Gastrocnemius medialis (tissue), 4 donors: ENCODE results near the gene KIF21B. TPM values are rescaled to one million over a fixed set of nuclear protein-coding genes. Genes with fewer than 3 reads are reported as not detected.
A peak's percentile ranks its signal among the peaks of the same experiment; 100 is the strongest.

Source experiments
- ATAC-seq, 2 donors: fragments of 150-250 bp; one replicate each; pipeline ENCODE4 v1.9.1; 2016
- DNase-seq, 2 donors: peaks; one replicate each; pipeline ENCODE4 v3.0.0-alpha.2; 2019
- H3K27ac ChIP-seq, 4 donors: fragments of 200-600 bp; sonication (generic); 1 replicate in 1 of 4; 2 replicates in 3 of 4; pipeline ENCODE4 v1.5.1; 2016 to 2018; ENCODE audit warnings: mild to moderate bottlenecking in 2 of 4, moderate library complexity in 1 of 4
- H3K27me3 ChIP-seq, 3 donors: fragments of 200-600 bp; sonication (generic) in 2 of 3; 1 replicate in 1 of 3; 2 replicates in 2 of 3; pipeline versions ENCODE4 v1.5.1 to v1.6.0; 2016 to 2019; ENCODE audit warnings: mild to moderate bottlenecking in 1 of 3, moderate library complexity in 1 of 3
- H3K36me3 ChIP-seq, 2 donors: fragments of 200-600 bp; sonication (generic) in 1 of 2; one replicate each; pipeline ENCODE4 v1.5.1; 2017 to 2018
- H3K4me1 ChIP-seq, 2 donors: fragments of 200-600 bp; sonication (generic) in 1 of 2; one replicate each; pipeline ENCODE4 v1.5.1; 2016 to 2017; ENCODE audit warnings: mild to moderate bottlenecking in 2 of 2
- H3K4me3 ChIP-seq, 4 donors: fragments of 200-600 bp; sonication (generic) in 3 of 4; 1 replicate in 1 of 4; 2 replicates in 3 of 4; pipeline ENCODE4 v1.5.1; 2016 to 2019; ENCODE audit warnings: mild to moderate bottlenecking in 2 of 4
- H3K9me3 ChIP-seq, 3 donors: fragments of 200-600 bp; sonication (generic) in 2 of 3; 1 replicate in 1 of 3; 2 replicates in 2 of 3; pipeline ENCODE4 v1.5.1; 2016 to 2019
- CTCF ChIP-seq, 5 experiments: fragments of 450-650 bp in 3 of 5; fragments of 200-600 bp in 2 of 5; sonication (generic) in 2 of 5; IDR thresholded peaks in 4 of 5; conservative IDR thresholded peaks in 1 of 5; 1 replicate in 4 of 5; 2 replicates in 1 of 5; pipeline ENCODE4 v1.5.1; 2016 to 2019; ENCODE audit warnings: antibody characterized with exemption in 5 of 5, mild to moderate bottlenecking in 3 of 5, moderate library complexity in 3 of 5
- POLR2A ChIP-seq, 2 donors: fragments of 450-650 bp; IDR thresholded peaks; one replicate each; pipeline ENCODE4 v1.6.1; 2017; ENCODE audit warnings: antibody characterized with exemption in 2 of 2, mild to moderate bottlenecking in 2 of 2, moderate library complexity in 2 of 2
- in situ Hi-C, 4 donors: fragments of 200-750 bp; cut with MboI; loops; one replicate each; pipeline versions ENCODE4 v1.15.0 to v1.8.0; 2017; ENCODE audit warnings: low sequenced_read_pairs in 4 of 4
- intact Hi-C: fragments of 100-400 bp; cut with DNase I; formaldehyde crosslinking; loops from one replicate; pipeline ENCODE4 v1.15.1; 2023; ENCODE audit warnings: low total_unique reads
- total RNA-seq, 4 donors: library from RNA; depleted of rRNA; stranded (reverse); fragments of >200 nt; gene quantifications; one replicate each; pipeline versions ENCODE4 v1.1.0 to v1.2.3, GENCODE V29; 2016

Gene KIF21B
- total RNA-seq, 4 donors from 2014 or later = 0.23 to 0.49 (median 0.36) TPM

DNA sequence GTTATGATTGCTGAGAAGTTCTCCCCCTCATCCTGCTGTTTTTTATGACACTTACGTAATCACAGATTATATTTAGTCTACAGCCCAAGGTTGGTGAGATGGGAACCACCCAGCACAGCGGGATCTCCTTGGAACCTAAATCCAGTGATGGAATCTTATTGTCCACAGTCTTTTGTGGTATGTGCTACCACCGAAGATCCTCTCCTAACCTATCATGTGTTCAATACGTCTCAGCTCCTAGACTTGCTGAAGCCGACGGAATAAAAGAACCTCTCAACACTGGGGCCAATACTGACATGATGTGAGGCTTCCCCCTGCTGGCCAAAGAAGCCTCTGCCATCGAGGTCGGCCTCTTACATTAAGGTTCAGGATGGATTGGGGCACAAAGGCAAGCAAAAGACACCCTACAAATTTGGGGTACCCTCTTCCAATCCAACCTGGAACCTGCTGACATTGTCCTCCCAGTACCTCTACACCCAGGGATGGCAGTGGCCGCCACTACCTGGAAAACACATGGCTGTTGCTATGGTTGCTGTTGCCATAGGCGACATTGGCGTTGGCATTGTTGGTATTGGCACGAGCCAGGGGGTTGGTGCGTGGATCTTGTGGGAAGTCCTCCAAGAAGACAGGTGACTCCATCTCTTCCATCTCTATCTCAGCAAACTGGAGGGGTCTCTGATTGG, 19.4 kb upstream of the KIF21B start:
- Histone ChIP-seq H3K27ac (peak overlapping the region; percentile 11 to 44 (median 33)), H3K27me3 (no peaks in the 10 kb centered on the region), H3K4me3 (no peak overlapping the region), H3K4me1 (peaks cover 0 to 6% of the 10 kb centered on the region in 2 donors), H3K36me3 (no peaks in the 10 kb centered on the region), H3K9me3 (no peaks in the 10 kb centered on the region)
- peak; percentile 73 to 86 (median 82) for TF ChIP-seq CTCF (IDR thresholded peaks at IDR 0.05 in 4 of 5, conservative IDR thresholded peaks at IDR 0.05 in 1 of 5)
- TF ChIP-seq POLR2A (IDR thresholded peaks at IDR 0.05) = no peak
- in situ Hi-C loops = loop anchor here (5.0 to 25.0 kb wide), 3 partner anchors 66 to 431 kb away; partner anchors contain the start of gene KIF14 (in 1 of the 4)
- DNase-seq (peak; percentile 38 to 52), ATAC-seq (peak; percentile 77 to 85)
- intact Hi-C loops = loop anchor here (1.0 kb wide), 1 partner anchor 71 kb away; no protein-coding TSS in a partner anchor

DNA sequence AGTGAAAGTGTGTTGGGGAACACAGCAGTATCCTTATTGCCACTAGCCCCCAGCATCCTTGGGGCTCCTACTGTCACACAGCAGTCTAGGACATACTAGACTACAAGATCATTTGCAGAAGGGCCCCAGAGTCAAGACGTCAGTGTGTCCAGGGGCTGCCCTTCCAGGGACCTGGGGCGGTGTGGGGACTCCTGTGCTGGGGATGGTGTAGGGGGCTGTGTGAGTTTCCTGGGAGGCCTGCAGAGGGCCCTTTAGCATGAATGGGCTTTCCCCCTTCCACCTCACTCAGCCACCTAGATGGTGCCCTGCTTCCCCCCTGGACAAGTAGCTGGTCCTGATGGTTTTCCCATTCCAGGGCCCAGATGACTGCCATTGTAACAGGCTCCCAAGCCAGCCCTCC, 17.5 kb upstream of the KIF21B start:
- H3K27ac ChIP-seq = no peak overlapping the region
- no peak overlapping the region for H3K4me3 ChIP-seq
- intact Hi-C loops = no loop called here
- in situ Hi-C loops = loop anchor here (5.0 to 25.0 kb wide), 3 partner anchors 64 to 429 kb away; partner anchors contain the start of gene KIF14 (in 1 of the 4)
- ATAC-seq (no peak), DNase-seq (no peak)
- peaks cover 0 to 6% of the 10 kb centered on the region in 2 donors for H3K4me1 ChIP-seq
- TF ChIP-seq POLR2A (IDR thresholded peaks at IDR 0.05) = no peak
- no peak for TF ChIP-seq CTCF (IDR thresholded peaks at IDR 0.05 in 4 of 5, conservative IDR thresholded peaks at IDR 0.05 in 1 of 5)
- H3K9me3 ChIP-seq = no peaks in the 10 kb centered on the region
- no peaks in the 10 kb centered on the region for H3K27me3 ChIP-seq
- no peaks in the 10 kb centered on the region for H3K36me3 ChIP-seq

GRCh38 chr1:201039876-201040275, 16.4 kb upstream of the KIF21B start:
- ATAC-seq = no peak
- no peak for TF ChIP-seq POLR2A (IDR thresholded peaks at IDR 0.05)
- no peak for TF ChIP-seq CTCF (IDR thresholded peaks at IDR 0.05 in 4 of 5, conservative IDR thresholded peaks at IDR 0.05 in 1 of 5)
- Histone ChIP-seq H3K27me3 (no peaks in the 10 kb centered on the region), H3K36me3 (no peaks in the 10 kb centered on the region), H3K9me3 (no peaks in the 10 kb centered on the region), H3K4me3 (no peak overlapping the region), H3K4me1 (peaks cover 0 to 6% of the 10 kb centered on the region in 2 donors), H3K27ac (no peak overlapping the region)
- DNase-seq = no peak
- in situ Hi-C loops (loop anchor here (5.0 to 25.0 kb wide), 3 partner anchors 63 to 428 kb away; partner anchors contain the start of gene KIF14 (in 1 of the 4)), intact Hi-C loops (no loop called here)

DNA sequence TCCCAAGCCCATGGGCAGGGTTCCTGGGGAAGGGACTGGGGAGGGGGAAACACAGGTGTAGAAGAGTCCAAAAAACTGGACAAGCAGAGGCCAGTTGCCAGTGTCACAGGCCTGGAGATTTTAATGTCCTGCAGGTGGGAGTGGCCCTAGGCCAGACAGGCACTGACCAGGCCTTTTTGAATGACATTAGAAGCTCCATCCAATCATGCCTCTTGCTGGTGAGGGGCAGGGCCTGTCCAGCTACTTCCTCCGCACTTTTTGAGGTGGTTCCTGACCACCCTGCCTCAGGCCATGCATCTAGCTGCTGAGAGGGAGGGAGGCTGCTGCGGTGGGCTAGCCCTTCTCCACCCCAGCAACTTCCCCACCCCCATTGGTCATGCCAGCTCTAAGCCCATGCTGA, 15.9 kb upstream of the KIF21B start:
- DNase-seq (no peak), ATAC-seq (no peak)
- in situ Hi-C loops (loop anchor here in 1 of 4 donors (25.0 kb wide), 1 partner anchor 427 kb away; the partner anchor contains the start of gene KIF14), intact Hi-C loops (no loop called here)
- Histone ChIP-seq H3K27ac (no peak overlapping the region), H3K9me3 (no peaks in the 10 kb centered on the region), H3K4me3 (no peak overlapping the region), H3K27me3 (no peaks in the 10 kb centered on the region), H3K4me1 (peaks cover 0 to 8% of the 10 kb centered on the region in 2 donors), H3K36me3 (no peaks in the 10 kb centered on the region)
- TF ChIP-seq POLR2A (IDR thresholded peaks at IDR 0.05) (no peak), CTCF (IDR thresholded peaks at IDR 0.05 in 4 of 5, conservative IDR thresholded peaks at IDR 0.05 in 1 of 5) (no peak)
